ENCODE results near the gene TEX2.

The TEX2 gene

GRCh38 chr17:64120159-64120810, 142.8 kb downstream of the TEX2 start:
- TF ChIP-seq YY1 (IDR thresholded peaks at IDR 0.05; ENCODE audit: low read depth) (no peak), TEAD4 (IDR thresholded peaks at IDR 0.05) (no peak), CREB1 (IDR thresholded peaks at IDR 0.05; ENCODE audit: low read depth) (no peak), TCF12 (IDR thresholded peaks at IDR 0.05; ENCODE audit: low read depth) (no peak), RAD21 (IDR thresholded peaks at IDR 0.05; ENCODE audit: low read depth) (no peak), EGR1 (IDR thresholded peaks at IDR 0.05) (no peak), FOXM1 (IDR thresholded peaks at IDR 0.05; ENCODE audit: borderline replicate concordance, low read depth) (no peak), ZBTB7A (IDR thresholded peaks at IDR 0.05; ENCODE audit: low read depth) (no peak), NFIC (IDR thresholded peaks at IDR 0.05) (no peak)

GRCh38 chr17:64117981-64118979, 144.8 kb downstream of the TEX2 start:
- no peak for TF ChIP-seq REST (IDR thresholded peaks at IDR 0.05; ENCODE audit: low read depth)
- TF ChIP-seq EP300 (IDR thresholded peaks at IDR 0.05; ENCODE audit: borderline replicate concordance) = no peak
- peak; percentile 74 for TF ChIP-seq NFIC (IDR thresholded peaks at IDR 0.05)

GRCh38 chr17:64115822-64116534, 147.1 kb downstream of the TEX2 start:
- TF ChIP-seq REST (IDR thresholded peaks at IDR 0.05; ENCODE audit: low read depth) (no peak), FOXM1 (IDR thresholded peaks at IDR 0.05; ENCODE audit: borderline replicate concordance, low read depth) (no peak), ZBTB7A (IDR thresholded peaks at IDR 0.05; ENCODE audit: low read depth) (no peak), MAX (IDR thresholded peaks at IDR 0.05) (no peak), CREB1 (IDR thresholded peaks at IDR 0.05; ENCODE audit: low read depth) (no peak), EGR1 (IDR thresholded peaks at IDR 0.05) (no peak), NFIC (IDR thresholded peaks at IDR 0.05) (no peak), USF1 (IDR thresholded peaks at IDR 0.05) (no peak), TCF12 (IDR thresholded peaks at IDR 0.05; ENCODE audit: low read depth) (no peak), CEBPB (IDR thresholded peaks at IDR 0.05) (no peak), EP300 (IDR thresholded peaks at IDR 0.05; ENCODE audit: borderline replicate concordance) (no peak), YY1 (IDR thresholded peaks at IDR 0.05; ENCODE audit: low read depth) (no peak)

- TF ChIP-seq EP300 (IDR thresholded peaks at IDR 0.05; ENCODE audit: borderline replicate concordance) (no peak), TAF1 (IDR thresholded peaks at IDR 0.05; ENCODE audit: low read depth) (no peak)
Observed at GRCh38 chr17:64115043-64115698, 147.9 kb downstream of the TEX2 start.

GRCh38 chr17:64113006-64113405, 150.1 kb downstream of the TEX2 start:
- TF ChIP-seq NFIC (IDR thresholded peaks at IDR 0.05) = no peak
- no peak for TF ChIP-seq CEBPB (IDR thresholded peaks at IDR 0.05)
- TF ChIP-seq EGR1 (IDR thresholded peaks at IDR 0.05) = no peak
- TF ChIP-seq RAD21 (IDR thresholded peaks at IDR 0.05; ENCODE audit: low read depth) = no peak
- no peak for TF ChIP-seq TAF1 (IDR thresholded peaks at IDR 0.05; ENCODE audit: low read depth)
- no peak for TF ChIP-seq EP300 (IDR thresholded peaks at IDR 0.05; ENCODE audit: borderline replicate concordance)
- TF ChIP-seq FOXM1 (IDR thresholded peaks at IDR 0.05; ENCODE audit: borderline replicate concordance, low read depth) = no peak
- no peak for TF ChIP-seq TCF12 (IDR thresholded peaks at IDR 0.05; ENCODE audit: low read depth)

- TF ChIP-seq CREB1 (IDR thresholded peaks at IDR 0.05; ENCODE audit: low read depth) (no peak), EP300 (IDR thresholded peaks at IDR 0.05; ENCODE audit: borderline replicate concordance) (no peak)
Observed at GRCh38 chr17:64111831-64112230, 151.2 kb downstream of the TEX2 start.
